ENCODE measurements around the gene SNCA.

DNA sequence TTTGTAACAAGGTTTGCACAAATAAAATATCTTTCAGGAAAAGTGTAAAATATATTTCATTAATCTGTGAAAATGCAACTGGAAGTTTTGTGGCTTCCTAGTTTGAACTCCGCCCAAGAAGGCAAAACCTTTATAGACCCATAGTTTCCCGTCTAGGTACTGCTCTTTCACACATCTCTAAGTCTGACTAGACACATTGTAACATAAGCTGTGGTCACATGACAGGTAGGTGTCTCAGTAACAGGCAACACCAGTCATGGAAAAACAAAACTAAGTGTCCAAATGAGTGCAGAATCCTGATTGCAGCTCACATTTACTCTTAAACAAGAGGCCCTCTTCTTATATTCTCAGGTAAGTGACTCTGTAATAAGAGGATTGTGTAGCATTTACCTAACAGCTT, 55.6 kb downstream of the SNCA start:
- TF ChIP-seq, protein P1, sequence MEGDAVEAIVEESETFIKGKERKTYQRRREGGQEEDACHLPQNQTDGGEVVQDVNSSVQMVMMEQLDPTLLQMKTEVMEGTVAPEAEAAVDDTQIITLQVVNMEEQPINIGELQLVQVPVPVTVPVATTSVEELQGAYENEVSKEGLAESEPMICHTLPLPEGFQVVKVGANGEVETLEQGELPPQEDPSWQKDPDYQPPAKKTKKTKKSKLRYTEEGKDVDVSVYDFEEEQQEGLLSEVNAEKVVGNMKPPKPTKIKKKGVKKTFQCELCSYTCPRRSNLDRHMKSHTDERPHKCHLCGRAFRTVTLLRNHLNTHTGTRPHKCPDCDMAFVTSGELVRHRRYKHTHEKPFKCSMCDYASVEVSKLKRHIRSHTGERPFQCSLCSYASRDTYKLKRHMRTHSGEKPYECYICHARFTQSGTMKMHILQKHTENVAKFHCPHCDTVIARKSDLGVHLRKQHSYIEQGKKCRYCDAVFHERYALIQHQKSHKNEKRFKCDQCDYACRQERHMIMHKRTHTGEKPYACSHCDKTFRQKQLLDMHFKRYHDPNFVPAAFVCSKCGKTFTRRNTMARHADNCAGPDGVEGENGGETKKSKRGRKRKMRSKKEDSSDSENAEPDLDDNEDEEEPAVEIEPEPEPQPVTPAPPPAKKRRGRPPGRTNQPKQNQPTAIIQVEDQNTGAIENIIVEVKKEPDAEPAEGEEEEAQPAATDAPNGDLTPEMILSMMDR (IDR thresholded peaks at IDR 0.05), result no peak
- TF ChIP-seq POLR2A (IDR thresholded peaks at IDR 0.05), result no peak

Data from upper lobe of left lung (tissue), 4 donors.